Heart left ventricle (tissue), 16 donors: ENCODE results near the gene EXOC4. TPM values are rescaled to one million over a fixed set of nuclear protein-coding genes. Genes with fewer than 3 reads are reported as not detected.

ENCODE experiments used
- ATAC-seq, 4 donors: fragments of 200-7000 bp; cut with Tn5 transposase; one replicate each; pipeline ENCODE4 v1.9.1; 2020 to 2022; ENCODE audit warnings: moderate library complexity in 4 of 4, mild to moderate bottlenecking in 3 of 4, moderate number of reproducible peaks in 1 of 4
- DNase-seq, 5 donors: peaks; one replicate each; pipeline ENCODE4 v3.0.0-alpha.2; 2020
- H3K27ac ChIP-seq, 12 donors: fragments of 200-600 bp; sonication (generic) in 4 of 12; one replicate each; pipeline versions ENCODE4 v1.5.0 to v1.8.0; 2016 to 2022; ENCODE audit warnings: mild to moderate bottlenecking in 2 of 12
- H3K27me3 ChIP-seq, 9 donors: fragments of 200-600 bp; sonication (generic) in 2 of 9; one replicate each; pipeline versions ENCODE4 v1.5.1 to v1.8.0; 2016 to 2022; ENCODE audit warnings: mild to moderate bottlenecking in 3 of 9
- H3K36me3 ChIP-seq, 9 donors: fragments of 200-600 bp; sonication (generic) in 2 of 9; one replicate each; pipeline versions ENCODE4 v1.5.0 to v1.8.0; 2018 to 2022; ENCODE audit warnings: mild to moderate bottlenecking in 2 of 9
- H3K4me1 ChIP-seq, 12 donors: fragments of 200-600 bp; sonication (generic) in 4 of 12; one replicate each; pipeline versions ENCODE4 v1.5.0 to v1.8.0; 2016 to 2022; ENCODE audit warnings: mild to moderate bottlenecking in 3 of 12
- H3K4me3 ChIP-seq, 12 donors: fragments of 200-600 bp; sonication (generic) in 4 of 12; one replicate each; pipeline versions ENCODE4 v1.5.0 to v1.8.0; 2017 to 2022; ENCODE audit warnings: mild to moderate bottlenecking in 9 of 12, moderate library complexity in 4 of 12
- H3K9me3 ChIP-seq, 12 donors: fragments of 200-600 bp; sonication (generic) in 4 of 12; one replicate each; pipeline versions ENCODE4 v1.5.0 to v1.8.0; 2016 to 2022; ENCODE audit warnings: mild to moderate bottlenecking in 1 of 12
- POLR2A ChIP-seq, 2 donors: fragments of 450-650 bp; IDR thresholded peaks; one replicate each; pipeline ENCODE4 v1.6.1; 2017; ENCODE audit warnings: antibody characterized with exemption in 2 of 2, mild to moderate bottlenecking in 2 of 2, moderate library complexity in 2 of 2
- WGBS, 4 donors: extraction: QIAGEN DNeasy Blood & Tissue Kit in 2 of 4; methylation state at CpG; one replicate each; pipeline versions ENCODE4 v1.1.5 to v1.1.7; 2013 to 2018; 5-methylcytosine and 5-hydroxymethylcytosine counted together
- intact Hi-C, 10 donors: fragments of 100-400 bp; cut with DNase I; formaldehyde crosslinking; loops; one replicate each; pipeline versions ENCODE4 v1.11.1 to v1.14.2; 2022
- polyA plus RNA-seq, 2 donors: library from polyadenylated mRNA; stranded (reverse); fragments of 200-250 nt; gene quantifications; one replicate each; pipeline ENCODE4 v1.2.3, GENCODE V29; 2013
- total RNA-seq, 9 donors: library from RNA; depleted of rRNA in 2 of 9; stranded (reverse); fragments of >200 nt in 2 of 9; fragmentation: NEBNext Ultra II Directional in 3 of 9; extraction: Animal tissue kit (Norgen Biotek cat#: 25700) in 3 of 9; gene quantifications; one replicate each; pipeline versions ENCODE4 v1.1.0 to v1.2.4, GENCODE V29; 2016 to 2023
- TF ChIP-seq, protein P1 (sequence below), 12 donors: fragments of 200-600 bp; sonication (generic) in 4 of 12; IDR thresholded peaks; one replicate each; pipeline versions ENCODE4 v1.5.0 to v1.8.0; 2018 to 2022; ENCODE audit warnings: antibody characterized with exemption in 12 of 12, mild to moderate bottlenecking in 5 of 12
- donor health status: ischemic (EF 13 %, LVEDD 7.1; RV severe dilation, severe dysfunction).
- donor health status: healthy with polysubstance abuse.
- donor health status: DM: no; HTN: yes; CAD: no.
- donor health status: DM: no; HTN: no; CAD: no.
- donor health status: ischemic (EF 25% LVEDD 6.9; RV normal size, moderate dysfunction).
- donor health status: ischemic (EF 25% LVEDD 5.7; RV mildly dilated, moderate dysfunction).
- donor health status: healthy.
- donor health status: DM: yes; HTN: yes; CAD: no.
- donor health status: ischemic (EF 35%, LVEDD 5.7; RV mildly dilated, moderate dysfunction).
- donor health status: nonischemic (EF 11% LVEDD 7.7; RV severe dilation, severe dysfunction).
- donor health status: DM: yes; HTN: yes; CAD: no.
- donor health status: PGD.
- donor health status: ischemic (EF 29% LVEDD 5.4; RV normal size, mild dysfunction).
- donor health status: nonischemic (EF 23%, LVEDD 6.1; RV moderate dilation, normal function).

EXOC4 gene
- total and polyA plus RNA-seq, 11 donors, result 8.8 to 61.2 (median 33.8) TPM

DNA sequence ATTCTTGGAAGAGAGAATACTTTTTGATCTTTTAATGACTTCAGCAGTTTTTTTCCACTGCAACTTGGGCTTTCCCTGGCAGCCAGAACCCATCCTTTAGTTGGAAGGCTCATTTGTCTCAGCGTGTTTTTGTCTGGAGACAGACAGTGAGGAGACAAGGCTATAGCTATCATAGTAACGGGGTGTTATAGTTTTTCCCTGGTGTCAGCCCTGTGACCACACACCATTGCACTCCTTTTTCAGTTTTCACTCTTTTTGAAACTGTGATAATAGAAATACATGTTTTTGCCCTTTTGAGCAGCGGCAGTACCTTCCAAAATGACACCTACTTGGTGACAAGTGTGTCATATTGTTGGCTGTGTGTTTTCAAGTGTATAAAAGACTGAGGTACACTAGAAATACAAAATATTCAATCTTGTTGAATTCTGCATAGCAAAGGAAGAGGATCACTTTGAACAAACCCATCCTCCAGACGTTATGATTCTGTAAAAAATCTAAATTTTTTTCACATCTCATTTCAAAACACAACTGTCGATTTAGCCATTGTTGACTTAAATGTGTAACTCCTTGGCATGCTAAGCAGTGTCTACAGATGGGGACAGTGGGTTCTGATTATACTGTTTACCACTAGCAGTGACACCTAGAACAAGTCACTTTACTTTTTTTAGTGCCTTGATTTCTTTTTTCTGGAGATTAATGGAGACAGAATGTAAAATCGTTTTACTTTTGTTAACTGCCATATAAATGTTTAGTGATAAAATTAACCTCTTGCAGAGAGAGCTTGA is 130.1 kb downstream of the EXOC4 start:
- no peaks in the 10 kb centered on the region for H3K36me3 ChIP-seq
- WGBS, 4 donors, result 82 to 88% (median 86%) methylated on average over 6 of the region's 6 CpGs
- no peak overlapping the region for H3K27ac ChIP-seq
- intact Hi-C loops, result no loop called here
- no peak for DNase-seq
- no peak overlapping the region for H3K4me3 ChIP-seq
- TF ChIP-seq, protein P1, sequence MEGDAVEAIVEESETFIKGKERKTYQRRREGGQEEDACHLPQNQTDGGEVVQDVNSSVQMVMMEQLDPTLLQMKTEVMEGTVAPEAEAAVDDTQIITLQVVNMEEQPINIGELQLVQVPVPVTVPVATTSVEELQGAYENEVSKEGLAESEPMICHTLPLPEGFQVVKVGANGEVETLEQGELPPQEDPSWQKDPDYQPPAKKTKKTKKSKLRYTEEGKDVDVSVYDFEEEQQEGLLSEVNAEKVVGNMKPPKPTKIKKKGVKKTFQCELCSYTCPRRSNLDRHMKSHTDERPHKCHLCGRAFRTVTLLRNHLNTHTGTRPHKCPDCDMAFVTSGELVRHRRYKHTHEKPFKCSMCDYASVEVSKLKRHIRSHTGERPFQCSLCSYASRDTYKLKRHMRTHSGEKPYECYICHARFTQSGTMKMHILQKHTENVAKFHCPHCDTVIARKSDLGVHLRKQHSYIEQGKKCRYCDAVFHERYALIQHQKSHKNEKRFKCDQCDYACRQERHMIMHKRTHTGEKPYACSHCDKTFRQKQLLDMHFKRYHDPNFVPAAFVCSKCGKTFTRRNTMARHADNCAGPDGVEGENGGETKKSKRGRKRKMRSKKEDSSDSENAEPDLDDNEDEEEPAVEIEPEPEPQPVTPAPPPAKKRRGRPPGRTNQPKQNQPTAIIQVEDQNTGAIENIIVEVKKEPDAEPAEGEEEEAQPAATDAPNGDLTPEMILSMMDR (IDR thresholded peaks at IDR 0.05), result no peak
- TF ChIP-seq POLR2A (IDR thresholded peaks at IDR 0.05), result no peak
- H3K27me3 ChIP-seq, result no peaks in the 10 kb centered on the region
- ATAC-seq, result no peak
- peaks cover 0 to 18% (median 4%) of the 10 kb centered on the region in 12 donors for H3K4me1 ChIP-seq
- peaks cover 0 to 7% (median 0%) of the 10 kb centered on the region in 12 donors for H3K9me3 ChIP-seq

DNA sequence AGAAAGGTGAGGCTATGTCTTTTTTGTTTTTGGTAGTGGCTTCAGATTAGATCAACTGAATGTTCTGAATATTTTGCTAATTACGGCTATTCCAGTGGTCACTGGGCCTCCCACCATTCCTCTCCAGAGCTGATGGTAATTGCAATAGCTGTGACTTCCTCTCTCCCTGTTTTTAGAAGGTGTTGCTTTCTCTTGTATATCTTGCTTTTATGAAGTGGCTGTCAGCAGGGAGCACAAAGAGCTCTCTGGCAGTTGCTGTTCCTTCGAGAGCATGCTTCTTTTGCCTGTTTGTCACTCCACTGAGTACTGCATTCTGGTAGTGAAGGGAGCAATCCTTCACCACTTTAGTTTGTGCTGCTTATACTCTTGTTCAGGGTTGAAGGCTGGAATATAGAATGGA is 133.3 kb downstream of the EXOC4 start:
- no peaks in the 10 kb centered on the region for H3K9me3 ChIP-seq
- no peaks in the 10 kb centered on the region for H3K36me3 ChIP-seq
- peak in 1 of 5 donors; percentile 28 for DNase-seq
- peak; percentile 47 to 84 (median 70) for ATAC-seq
- intact Hi-C loops, result no loop called here
- no peaks in the 10 kb centered on the region for H3K27me3 ChIP-seq
- no peak overlapping the region for H3K27ac ChIP-seq
- H3K4me3 ChIP-seq, result no peak overlapping the region
- WGBS, 4 donors, result 54 to 66% (median 60%) methylated on average over 2 of the region's 2 CpGs
- TF ChIP-seq POLR2A (IDR thresholded peaks at IDR 0.05), result no peak
- TF ChIP-seq, protein P1 (IDR thresholded peaks at IDR 0.05), result no peak
- peaks cover 0 to 18% (median 4%) of the 10 kb centered on the region in 12 donors for H3K4me1 ChIP-seq

DNA sequence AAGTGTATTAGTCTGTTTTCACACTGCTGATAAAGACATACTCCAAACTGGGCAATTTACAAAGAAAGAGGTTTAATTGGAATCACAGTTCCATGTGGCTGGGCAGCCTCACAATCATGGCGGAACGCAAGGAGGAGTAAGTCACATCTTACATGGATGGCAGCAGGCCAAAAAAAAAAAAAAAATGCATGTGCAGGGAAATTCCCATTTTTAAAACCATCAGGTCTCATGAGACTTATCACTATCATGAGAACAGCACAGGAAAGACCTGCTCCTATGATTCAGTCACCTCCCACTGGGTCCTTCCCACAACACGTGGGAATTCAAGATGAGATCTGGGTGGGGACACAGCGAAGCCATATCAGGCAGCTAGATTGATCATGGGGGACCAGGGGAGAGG is 136.8 kb downstream of the EXOC4 start:
- DNase-seq (no peak), ATAC-seq (no peak)
- Histone ChIP-seq H3K4me1 (peaks cover 0 to 18% (median 6%) of the 10 kb centered on the region in 12 donors), H3K27ac (no peak overlapping the region), H3K4me3 (no peak overlapping the region), H3K9me3 (no peaks in the 10 kb centered on the region), H3K27me3 (no peaks in the 10 kb centered on the region), H3K36me3 (no peaks in the 10 kb centered on the region)
- WGBS, 4 donors, result 69 to 87% (median 79%) methylated on average over 4 of the region's 4 CpGs
- intact Hi-C loops, result no loop called here
- TF ChIP-seq POLR2A (IDR thresholded peaks at IDR 0.05), result no peak
- TF ChIP-seq, protein P1 (IDR thresholded peaks at IDR 0.05), result no peak

DNA sequence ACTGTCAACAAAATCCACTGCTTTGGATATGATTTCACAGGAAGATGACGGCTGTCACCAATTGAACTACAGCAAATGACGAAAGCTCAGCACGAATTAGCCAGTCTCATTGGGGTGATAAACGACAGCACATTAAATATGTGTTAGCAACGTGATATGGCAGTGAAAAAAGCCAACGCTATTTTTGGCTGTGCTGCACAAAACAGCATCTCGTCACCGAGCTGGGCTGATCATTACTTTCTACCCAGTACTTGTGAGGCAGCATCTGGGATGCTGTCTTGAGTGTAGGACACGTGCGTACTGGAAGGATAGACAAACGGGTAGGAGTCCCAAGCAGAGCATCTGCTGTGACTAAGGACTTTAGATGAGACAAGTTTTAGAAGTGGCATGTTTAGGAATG is 138.3 kb downstream of the EXOC4 start:
- no peak overlapping the region for H3K27ac ChIP-seq
- no peaks in the 10 kb centered on the region for H3K27me3 ChIP-seq
- DNase-seq (no peak), ATAC-seq (peak in 2 of 4 donors; percentile 32 to 52)
- H3K9me3 ChIP-seq, result no peaks in the 10 kb centered on the region
- intact Hi-C loops, result no loop called here
- H3K4me1 ChIP-seq, result peaks cover 0 to 18% (median 6%) of the 10 kb centered on the region in 12 donors
- H3K36me3 ChIP-seq, result no peaks in the 10 kb centered on the region
- no peak for TF ChIP-seq POLR2A (IDR thresholded peaks at IDR 0.05)
- TF ChIP-seq, protein P1 (IDR thresholded peaks at IDR 0.05), result no peak
- 58 to 64% (median 61%) methylated on average over 11 of the region's 11 CpGs for WGBS, 4 donors
- H3K4me3 ChIP-seq, result no peak overlapping the region
